Body of pancreas (tissue), 4 donors: ENCODE data around the gene TSPAN18. TPM values are rescaled to one million over a fixed set of nuclear protein-coding genes. Genes with fewer than 3 reads are reported as not detected.

ENCODE experiments used
- ATAC-seq: fragments of 150-250 bp; one replicate; pipeline ENCODE4 v1.9.1; 2016
- DNase-seq, 4 donors: peaks; one replicate each; pipeline ENCODE4 v3.0.0-alpha.2; 2019
- H3K27ac ChIP-seq, 4 donors: fragments of 200-600 bp; sonication (generic); 1 replicate in 3 of 4; 2 replicates in 1 of 4; pipeline versions ENCODE4 v1.5.1 to v1.6.1; 2016 to 2019; ENCODE audit warnings: mild to moderate bottlenecking in 1 of 4, mixed read lengths in 1 of 4, moderate library complexity in 1 of 4
- H3K27me3 ChIP-seq, 2 donors: fragments of 200-600 bp; sonication (generic); one replicate each; pipeline ENCODE4 v1.6.0; 2016; ENCODE audit warnings: mild to moderate bottlenecking in 1 of 2
- H3K36me3 ChIP-seq, 2 donors: fragments of 200-600 bp; sonication (generic); replicated peaks in 1 of 2; 2 replicates each; pipeline ENCODE4 v1.5.1; 2016; ENCODE audit warnings: low read depth in 2 of 2; ENCODE audit not compliant: insufficient read depth in 1 of 2
- H3K4me1 ChIP-seq: fragments of 200-600 bp; sonication (generic); one replicate; pipeline ENCODE4 v1.6.0; 2016
- H3K4me3 ChIP-seq, 2 donors: fragments of 200-600 bp; sonication (generic); 1 replicate in 1 of 2; 2 replicates in 1 of 2; pipeline ENCODE4 v1.5.1; 2016 to 2019
- H3K9me3 ChIP-seq, 3 donors: fragments of 200-600 bp; sonication (generic); 1 replicate in 2 of 3; 2 replicates in 1 of 3; pipeline ENCODE4 v1.5.1; 2016
- POLR2A ChIP-seq, 3 donors: fragments of 450-650 bp; IDR thresholded peaks; one replicate each; pipeline ENCODE4 v1.6.1; 2016; ENCODE audit warnings: antibody characterized with exemption in 3 of 3, mild to moderate bottlenecking in 2 of 3
- WGBS, 2 donors: methylation state at CpG; one replicate each; pipeline ENCODE4 v1.1.5; 2017; 5-methylcytosine and 5-hydroxymethylcytosine counted together
- intact Hi-C: fragments of 100-400 bp; cut with DNase I; formaldehyde crosslinking; loops from one replicate; pipeline ENCODE4 v1.15.1; 2023
- total RNA-seq, 2 donors: library from RNA; depleted of rRNA; stranded (reverse); fragments of >200 nt; gene quantifications; one replicate each; pipeline ENCODE4 v1.1.0, GENCODE V29; 2016
- TF ChIP-seq, protein P1 (sequence below), 7 experiments: fragments of 450-650 bp in 4 of 7; fragments of 200-600 bp in 3 of 7; sonication (generic) in 3 of 7; IDR thresholded peaks; one replicate each; pipeline ENCODE4 v1.5.1; 2016 to 2019; ENCODE audit warnings: antibody characterized with exemption in 7 of 7

TSPAN18 gene, protein sequence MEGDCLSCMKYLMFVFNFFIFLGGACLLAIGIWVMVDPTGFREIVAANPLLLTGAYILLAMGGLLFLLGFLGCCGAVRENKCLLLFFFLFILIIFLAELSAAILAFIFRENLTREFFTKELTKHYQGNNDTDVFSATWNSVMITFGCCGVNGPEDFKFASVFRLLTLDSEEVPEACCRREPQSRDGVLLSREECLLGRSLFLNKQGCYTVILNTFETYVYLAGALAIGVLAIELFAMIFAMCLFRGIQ
- total RNA-seq = 1 to 10 TPM; 2.1 to 3.0 TPM

DNA sequence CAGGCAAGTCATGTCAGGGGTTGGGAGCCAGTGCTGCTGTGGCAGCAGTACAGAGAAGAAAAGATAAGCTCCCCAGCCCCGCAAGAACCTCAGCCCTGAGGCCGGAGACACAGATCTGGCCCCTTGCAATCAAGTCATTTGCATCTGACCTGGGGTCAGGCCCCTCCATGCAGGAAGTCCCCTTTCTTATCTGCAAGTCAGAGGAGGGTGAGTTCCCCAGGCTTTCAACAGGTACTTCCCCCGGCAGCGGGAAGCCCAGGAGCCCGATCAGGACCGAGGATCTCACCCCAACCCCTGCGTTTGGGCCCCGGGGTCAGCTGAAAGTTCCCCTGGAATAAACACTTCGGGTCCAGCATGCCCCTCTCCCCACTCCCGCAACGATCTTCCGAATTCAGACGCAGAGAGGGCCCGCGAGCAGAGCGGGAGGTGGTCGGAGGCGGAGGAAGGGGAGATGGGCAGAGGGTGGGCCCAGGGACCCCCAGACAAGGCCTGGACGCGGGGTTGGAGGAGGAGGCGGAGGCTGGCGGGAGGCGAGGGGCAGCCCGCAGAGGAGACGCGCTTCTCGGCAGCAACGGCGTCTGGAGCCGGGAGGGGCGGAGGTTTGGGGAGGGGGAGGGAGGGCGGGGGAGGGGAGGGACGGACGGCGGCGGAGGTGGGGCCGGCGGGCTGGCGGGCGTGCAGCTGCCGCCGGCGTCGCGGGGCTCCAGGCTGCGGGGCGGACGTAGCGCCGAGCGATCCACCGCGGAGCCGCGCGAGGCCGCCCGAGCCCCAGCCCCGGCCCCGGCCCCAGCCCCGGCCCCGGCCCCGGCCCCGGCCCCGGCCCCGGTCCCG, at the start of gene TSPAN18:
TSS of gene TSPAN18 (plus strand) at position 680 of the 831 bp plus-strand sequence. CDS start 179,455 bp downstream, outside the sequence.
- Histone ChIP-seq H3K36me3 (no peaks in the 10 kb centered on the region), H3K4me3 (peak within 1 kb of the TSS; percentile 10 to 26), H3K27me3 (peaks cover 0 to 7% of the 10 kb centered on the region in 2 donors), H3K27ac (no peak within 1 kb of the TSS), H3K9me3 (no peaks in the 10 kb centered on the region), H3K4me1 (peaks cover 20% of the 10 kb centered on the region)
- ATAC-seq (peak; percentile 38), DNase-seq (peak in 1 of 4 donors; percentile 4)
- intact Hi-C loops = no loop called here
- WGBS, 2 donors = 7 to 20% methylated on average over 2 to 28 of the region's 67 CpGs
- TF ChIP-seq, protein P1, sequence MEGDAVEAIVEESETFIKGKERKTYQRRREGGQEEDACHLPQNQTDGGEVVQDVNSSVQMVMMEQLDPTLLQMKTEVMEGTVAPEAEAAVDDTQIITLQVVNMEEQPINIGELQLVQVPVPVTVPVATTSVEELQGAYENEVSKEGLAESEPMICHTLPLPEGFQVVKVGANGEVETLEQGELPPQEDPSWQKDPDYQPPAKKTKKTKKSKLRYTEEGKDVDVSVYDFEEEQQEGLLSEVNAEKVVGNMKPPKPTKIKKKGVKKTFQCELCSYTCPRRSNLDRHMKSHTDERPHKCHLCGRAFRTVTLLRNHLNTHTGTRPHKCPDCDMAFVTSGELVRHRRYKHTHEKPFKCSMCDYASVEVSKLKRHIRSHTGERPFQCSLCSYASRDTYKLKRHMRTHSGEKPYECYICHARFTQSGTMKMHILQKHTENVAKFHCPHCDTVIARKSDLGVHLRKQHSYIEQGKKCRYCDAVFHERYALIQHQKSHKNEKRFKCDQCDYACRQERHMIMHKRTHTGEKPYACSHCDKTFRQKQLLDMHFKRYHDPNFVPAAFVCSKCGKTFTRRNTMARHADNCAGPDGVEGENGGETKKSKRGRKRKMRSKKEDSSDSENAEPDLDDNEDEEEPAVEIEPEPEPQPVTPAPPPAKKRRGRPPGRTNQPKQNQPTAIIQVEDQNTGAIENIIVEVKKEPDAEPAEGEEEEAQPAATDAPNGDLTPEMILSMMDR (IDR thresholded peaks at IDR 0.05) = no peak
- no peak for TF ChIP-seq POLR2A (IDR thresholded peaks at IDR 0.05)

DNA sequence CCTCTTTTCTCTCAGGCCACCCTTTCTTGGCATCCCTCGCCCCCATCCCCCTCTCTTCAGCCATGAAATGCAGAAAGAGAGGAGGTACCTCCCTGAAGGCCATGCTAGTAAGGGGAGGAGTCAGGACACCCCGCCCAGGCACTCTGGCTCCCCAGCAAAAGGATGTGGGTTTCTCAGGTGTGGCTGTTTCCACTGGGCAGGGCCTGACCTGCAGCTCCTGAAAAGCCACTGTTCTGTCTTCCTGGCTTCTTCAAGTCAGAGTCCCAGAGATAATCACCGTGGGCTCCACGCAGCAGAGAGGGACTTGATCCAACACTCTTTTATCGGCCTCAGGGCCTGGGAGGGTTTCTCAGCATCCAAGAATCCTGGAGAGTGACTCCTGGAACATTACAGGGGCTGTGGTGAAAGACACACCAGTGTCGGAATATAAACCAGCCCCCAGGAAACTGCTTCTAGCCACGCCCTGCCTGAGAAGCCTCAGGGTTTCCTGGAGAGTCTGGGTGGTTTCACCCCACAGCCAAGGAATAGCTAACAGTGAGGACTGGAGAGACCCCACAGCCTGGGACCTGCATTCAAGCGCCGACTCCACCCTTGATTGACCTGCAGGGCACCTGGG, 45.7 kb upstream of the TSPAN18 start:
- Histone ChIP-seq H3K4me3 (no peak overlapping the region), H3K9me3 (no peaks in the 10 kb centered on the region), H3K27me3 (no peaks in the 10 kb centered on the region), H3K36me3 (no peaks in the 10 kb centered on the region), H3K27ac (no peak overlapping the region), H3K4me1 (no peaks in the 10 kb centered on the region)
- no peak for TF ChIP-seq POLR2A (IDR thresholded peaks at IDR 0.05)
- TF ChIP-seq, protein P1 (IDR thresholded peaks at IDR 0.05) = no peak
- ATAC-seq (no peak), DNase-seq (no peak)
- intact Hi-C loops = no loop called here
- 65 to 77% methylated on average over 9 of the region's 9 CpGs for WGBS, 2 donors

DNA sequence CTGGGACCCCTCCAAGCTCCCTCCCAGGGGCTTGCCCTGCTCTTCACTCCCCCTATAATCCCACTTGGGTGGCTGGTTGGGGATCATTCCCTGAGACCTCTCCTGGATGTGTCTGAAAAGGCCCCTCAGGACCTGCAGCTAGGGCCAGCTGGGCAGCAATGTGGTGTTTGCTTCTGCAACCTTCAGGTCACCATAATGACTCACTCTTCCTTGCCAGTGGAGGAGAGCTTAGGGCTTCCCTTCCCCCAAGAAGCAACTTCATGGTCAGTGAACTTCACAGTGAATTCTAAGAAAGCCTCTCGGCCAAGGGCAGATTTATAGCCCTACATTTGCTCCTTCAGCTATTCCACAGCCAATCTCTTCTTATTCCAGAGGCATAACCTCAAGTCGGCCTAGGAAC, 45.1 kb upstream of the TSPAN18 start:
- intact Hi-C loops = no loop called here
- Histone ChIP-seq H3K9me3 (no peaks in the 10 kb centered on the region), H3K4me3 (no peak overlapping the region), H3K36me3 (no peaks in the 10 kb centered on the region), H3K27me3 (no peaks in the 10 kb centered on the region), H3K4me1 (no peaks in the 10 kb centered on the region), H3K27ac (no peak overlapping the region)
- DNase-seq = no peak
- no peak for TF ChIP-seq POLR2A (IDR thresholded peaks at IDR 0.05)
- TF ChIP-seq, protein P1 (IDR thresholded peaks at IDR 0.05) = no peak
- 56 to 57% methylated on average over 2 of the region's 2 CpGs for WGBS, 2 donors
- no peak for ATAC-seq

DNA sequence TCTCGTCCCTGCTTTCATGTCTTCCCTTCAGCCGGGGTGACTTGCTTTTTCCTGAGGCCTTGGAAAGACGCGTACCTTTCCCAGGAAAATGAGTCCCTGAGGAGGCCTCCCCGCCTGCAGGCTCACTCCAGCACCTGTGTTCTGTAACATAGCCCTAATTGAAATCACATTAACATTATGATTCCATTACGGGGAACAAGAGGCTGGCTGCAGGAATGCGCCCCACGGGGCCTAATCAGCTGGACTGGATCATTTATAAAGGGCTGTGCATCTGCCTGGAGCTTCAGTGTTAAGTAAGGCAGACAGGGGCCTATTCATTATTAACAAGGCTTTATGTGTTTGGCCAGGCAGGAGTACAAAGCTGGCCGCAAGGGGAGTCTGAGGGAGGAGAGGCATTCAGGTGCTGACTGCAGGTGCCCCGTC, 41.9 kb upstream of the TSPAN18 start:
- Histone ChIP-seq H3K9me3 (no peaks in the 10 kb centered on the region), H3K27me3 (no peaks in the 10 kb centered on the region), H3K4me1 (no peaks in the 10 kb centered on the region), H3K27ac (no peak overlapping the region), H3K36me3 (no peaks in the 10 kb centered on the region), H3K4me3 (no peak overlapping the region)
- no peak for DNase-seq
- ATAC-seq = no peak
- TF ChIP-seq POLR2A (IDR thresholded peaks at IDR 0.05) = no peak
- TF ChIP-seq, protein P1 (IDR thresholded peaks at IDR 0.05) = no peak
- 52 to 61% methylated on average over 5 to 10 of the region's 10 CpGs for WGBS, 2 donors
- intact Hi-C loops = no loop called here
